ENCODE results near the gene GDNF.

Gene GDNF

DNA sequence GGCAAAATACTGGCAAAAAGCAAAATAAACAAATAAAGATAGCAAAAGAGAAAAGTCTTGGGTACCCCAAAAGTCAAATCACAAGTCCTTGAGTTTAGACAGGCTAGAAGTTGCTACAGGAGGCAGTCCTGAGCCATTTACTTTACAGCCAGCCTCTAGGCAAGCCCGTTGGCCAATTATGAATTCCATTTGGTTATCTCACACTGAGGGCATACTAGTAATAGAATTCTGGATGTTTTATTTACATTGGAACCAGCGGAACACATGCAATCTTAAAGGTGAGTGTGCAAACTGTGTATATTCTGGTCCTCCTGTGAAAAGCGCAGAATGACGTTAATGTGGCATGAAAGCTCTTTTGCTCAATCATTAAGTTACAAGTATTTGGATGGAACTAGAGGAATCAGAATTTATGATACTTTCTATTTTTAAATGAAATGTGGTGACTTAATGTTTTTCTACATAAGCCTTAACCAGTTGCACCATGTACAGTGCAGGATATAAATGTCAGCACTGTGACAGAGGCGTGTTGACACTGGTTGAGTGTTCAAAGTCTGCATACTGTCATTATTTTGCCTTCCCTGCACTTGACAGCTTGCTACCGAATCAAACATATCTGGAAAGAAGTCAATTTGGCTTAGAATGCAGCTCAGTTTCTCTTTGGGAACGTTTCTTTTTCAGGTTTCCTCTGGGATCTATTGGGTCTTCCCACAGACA is 7.9 kb downstream of the GDNF start:
- H3K4me3 ChIP-seq (ENCODE audit: low read length), result no peak overlapping the region
- H3K36me3 ChIP-seq (ENCODE audit: control insufficient read depth, insufficient read depth, low read length), result no peaks in the 10 kb centered on the region
- H3K27me3 ChIP-seq (ENCODE audit: control insufficient read depth, insufficient read depth, low read length), result no peaks in the 10 kb centered on the region
- peaks cover 40% of the 10 kb centered on the region for H3K4me1 ChIP-seq (ENCODE audit: control insufficient read depth, insufficient read depth, low read length)
- peak overlapping the region; percentile 93 for H3K27ac ChIP-seq (ENCODE audit: low read depth, low read length)
- H3K9ac ChIP-seq (ENCODE audit: low read length), result no peak overlapping the region

DNA sequence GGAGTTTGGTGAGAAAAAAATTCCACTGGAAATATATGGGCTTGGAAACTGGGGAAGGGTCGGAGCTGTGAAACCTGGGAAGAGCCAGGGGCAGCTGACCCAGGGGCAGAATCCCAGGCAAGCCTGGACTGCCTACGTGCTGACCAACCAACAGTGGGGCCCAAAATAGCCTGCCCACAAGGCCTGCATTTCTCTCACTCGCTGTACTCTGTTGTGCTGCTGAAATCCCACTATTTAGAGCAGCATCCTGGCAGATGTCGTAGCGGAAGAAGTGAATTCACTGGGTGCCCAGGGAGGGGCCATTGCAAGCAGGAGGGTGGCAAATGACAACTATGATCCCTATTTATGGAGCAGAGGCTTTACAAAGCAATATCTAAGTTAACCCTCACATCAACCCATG is 9.5 kb downstream of the GDNF start:
- H3K27ac ChIP-seq (ENCODE audit: low read depth, low read length), result no peak overlapping the region
- no peak overlapping the region for H3K4me3 ChIP-seq (ENCODE audit: low read length)
- H3K9ac ChIP-seq (ENCODE audit: low read length), result no peak overlapping the region
- H3K27me3 ChIP-seq (ENCODE audit: control insufficient read depth, insufficient read depth, low read length), result no peaks in the 10 kb centered on the region
- peaks cover 3% of the 10 kb centered on the region for H3K36me3 ChIP-seq (ENCODE audit: control insufficient read depth, insufficient read depth, low read length)
- peaks cover 38% of the 10 kb centered on the region for H3K4me1 ChIP-seq (ENCODE audit: control insufficient read depth, insufficient read depth, low read length)

DNA sequence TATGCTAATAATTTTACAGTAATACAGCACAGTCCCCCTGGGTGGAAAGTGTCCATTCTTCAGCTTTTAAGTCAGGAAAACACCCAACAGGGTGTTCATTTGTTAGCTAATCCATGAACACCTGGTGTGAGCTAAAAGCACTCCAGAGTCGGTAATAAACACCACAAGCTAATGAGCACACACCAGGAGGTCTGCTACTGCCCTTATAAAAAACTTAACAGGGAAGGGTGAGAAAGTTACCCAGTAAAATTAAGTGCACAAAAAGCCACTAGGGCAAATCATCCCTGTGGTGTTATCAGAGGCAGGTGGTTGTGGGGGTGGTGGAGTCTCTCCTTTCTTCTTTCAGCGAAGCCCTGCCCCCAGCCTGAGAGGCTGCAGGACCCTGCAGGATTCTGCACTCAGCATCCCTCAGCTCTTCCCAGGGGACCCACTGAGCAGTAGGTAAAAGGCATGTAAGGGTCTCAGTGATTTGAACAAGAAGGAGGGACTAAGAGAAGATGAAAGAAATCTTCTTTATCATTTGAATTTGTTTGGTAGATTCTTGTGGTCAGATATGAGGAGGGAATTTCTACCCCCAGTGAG is 14.4 kb downstream of the GDNF start:
- Histone ChIP-seq H3K36me3 (ENCODE audit: control insufficient read depth, insufficient read depth, low read length) (peaks cover 3% of the 10 kb centered on the region), H3K4me1 (ENCODE audit: control insufficient read depth, insufficient read depth, low read length) (peaks cover 19% of the 10 kb centered on the region), H3K27ac (ENCODE audit: low read depth, low read length) (no peak overlapping the region), H3K27me3 (ENCODE audit: control insufficient read depth, insufficient read depth, low read length) (no peaks in the 10 kb centered on the region), H3K4me3 (ENCODE audit: low read length) (no peak overlapping the region), H3K9ac (ENCODE audit: low read length) (no peak overlapping the region)

DNA sequence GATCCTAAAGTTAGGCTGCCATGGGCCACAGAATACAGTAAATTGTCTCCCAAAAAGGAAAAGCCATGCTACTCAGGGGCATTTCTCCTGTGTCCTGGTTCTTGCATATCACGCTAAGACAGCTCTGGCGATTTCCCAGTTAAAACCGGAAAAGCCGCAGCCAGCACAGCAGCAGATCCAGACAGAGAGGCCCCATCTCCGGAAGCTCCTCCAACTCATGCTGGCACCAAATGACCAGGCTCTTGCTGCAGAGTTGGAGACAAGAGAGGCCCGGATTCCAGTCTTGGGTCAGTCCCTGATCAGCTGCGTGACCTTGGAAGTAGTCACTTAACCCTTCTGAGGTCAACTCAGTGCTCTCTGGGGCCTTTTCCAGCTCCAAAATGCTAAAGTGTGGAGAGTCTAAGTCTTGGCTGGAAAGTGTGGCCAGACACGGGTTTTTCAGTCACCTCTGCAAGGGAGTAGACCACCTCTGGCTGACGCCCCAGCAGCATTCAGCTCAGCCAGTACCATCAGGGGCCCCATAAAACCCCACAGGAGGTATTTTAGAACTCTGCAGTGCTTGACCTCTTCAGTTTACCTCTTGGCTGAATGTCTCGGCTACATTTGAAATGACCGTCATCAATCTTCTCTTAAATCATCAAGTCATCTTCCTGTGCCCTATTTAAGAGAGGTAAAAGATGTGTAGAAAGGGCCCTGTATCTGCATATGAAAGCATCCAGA is 16.2 kb downstream of the GDNF start:
- H3K27me3 ChIP-seq (ENCODE audit: control insufficient read depth, insufficient read depth, low read length), result no peaks in the 10 kb centered on the region
- H3K4me3 ChIP-seq (ENCODE audit: low read length), result no peak overlapping the region
- peak overlapping the region; percentile 53 for H3K27ac ChIP-seq (ENCODE audit: low read depth, low read length)
- H3K9ac ChIP-seq (ENCODE audit: low read length), result no peak overlapping the region
- H3K4me1 ChIP-seq (ENCODE audit: control insufficient read depth, insufficient read depth, low read length), result peaks cover 16% of the 10 kb centered on the region
- H3K36me3 ChIP-seq (ENCODE audit: control insufficient read depth, insufficient read depth, low read length), result peaks cover 3% of the 10 kb centered on the region

DNA sequence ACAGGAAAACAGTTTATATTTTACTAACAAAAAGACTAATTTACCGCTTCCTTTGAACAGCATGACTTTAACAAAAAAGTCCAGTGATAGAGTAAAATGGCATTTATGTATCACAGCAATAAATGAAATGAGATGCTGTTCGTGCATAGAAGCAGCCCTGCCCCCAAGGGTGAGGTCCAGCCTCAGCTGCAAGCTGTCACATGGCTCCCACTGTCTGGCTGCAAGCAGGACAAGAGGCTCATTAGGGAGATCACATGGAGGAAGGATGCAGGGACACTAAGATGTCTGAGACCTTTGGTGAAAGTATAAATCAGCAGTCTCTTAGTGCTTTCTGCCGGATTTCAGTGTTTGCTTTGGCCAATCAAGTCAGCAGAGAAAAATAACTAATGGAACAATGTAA is 23.0 kb downstream of the GDNF start:
- no peak overlapping the region for H3K9ac ChIP-seq (ENCODE audit: low read length)
- no peaks in the 10 kb centered on the region for H3K36me3 ChIP-seq (ENCODE audit: control insufficient read depth, insufficient read depth, low read length)
- H3K27me3 ChIP-seq (ENCODE audit: control insufficient read depth, insufficient read depth, low read length), result no peaks in the 10 kb centered on the region
- H3K4me1 ChIP-seq (ENCODE audit: control insufficient read depth, insufficient read depth, low read length), result peaks cover 15% of the 10 kb centered on the region
- no peak overlapping the region for H3K27ac ChIP-seq (ENCODE audit: low read depth, low read length)
- no peak overlapping the region for H3K4me3 ChIP-seq (ENCODE audit: low read length)

DNA sequence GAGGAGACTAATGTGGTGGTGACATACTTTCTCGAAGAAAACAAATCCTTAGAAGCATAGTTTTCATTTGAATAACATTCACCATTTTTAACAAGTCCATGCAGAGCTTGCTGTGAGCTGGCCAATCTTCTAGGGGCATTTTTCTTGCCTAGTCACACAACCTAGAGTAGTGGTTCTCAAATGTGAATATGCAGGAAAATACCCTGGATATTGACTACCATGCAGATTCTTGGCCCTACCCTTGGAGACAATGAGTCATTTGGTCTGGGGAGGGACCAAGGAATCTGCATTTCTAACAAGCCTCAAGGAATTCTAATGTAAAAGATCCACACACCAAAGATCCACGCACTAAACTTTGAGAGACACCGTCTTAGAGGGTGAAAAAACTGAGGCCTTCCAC is 23.5 kb downstream of the GDNF start:
- Histone ChIP-seq H3K4me1 (ENCODE audit: control insufficient read depth, insufficient read depth, low read length) (peaks cover 17% of the 10 kb centered on the region), H3K4me3 (ENCODE audit: low read length) (no peak overlapping the region), H3K27ac (ENCODE audit: low read depth, low read length) (no peak overlapping the region), H3K9ac (ENCODE audit: low read length) (no peak overlapping the region), H3K27me3 (ENCODE audit: control insufficient read depth, insufficient read depth, low read length) (no peaks in the 10 kb centered on the region), H3K36me3 (ENCODE audit: control insufficient read depth, insufficient read depth, low read length) (no peaks in the 10 kb centered on the region)

DNA sequence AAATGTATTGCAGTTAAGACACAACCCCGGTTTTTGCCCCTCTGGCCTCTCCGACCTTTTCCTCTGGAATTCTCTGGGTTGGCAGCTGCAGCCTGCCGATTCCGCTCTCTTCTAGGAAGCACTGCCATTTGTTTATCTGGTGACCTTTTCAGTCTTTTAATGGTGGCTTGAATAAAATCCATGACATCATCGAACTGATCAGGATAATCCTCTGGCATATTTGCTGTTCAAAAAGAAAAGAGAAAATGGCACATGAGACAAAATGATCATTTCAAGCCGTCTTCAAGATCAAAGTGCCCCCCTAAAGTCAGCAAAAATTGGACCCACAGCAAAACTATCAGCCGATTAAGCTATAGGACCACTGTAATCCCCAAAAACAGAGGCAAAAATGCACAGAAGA is 23.9 kb downstream of the GDNF start:
- no peak overlapping the region for H3K9ac ChIP-seq (ENCODE audit: low read length)
- H3K4me3 ChIP-seq (ENCODE audit: low read length), result no peak overlapping the region
- H3K27ac ChIP-seq (ENCODE audit: low read depth, low read length), result no peak overlapping the region
- no peaks in the 10 kb centered on the region for H3K27me3 ChIP-seq (ENCODE audit: control insufficient read depth, insufficient read depth, low read length)
- H3K4me1 ChIP-seq (ENCODE audit: control insufficient read depth, insufficient read depth, low read length), result peaks cover 17% of the 10 kb centered on the region
- no peaks in the 10 kb centered on the region for H3K36me3 ChIP-seq (ENCODE audit: control insufficient read depth, insufficient read depth, low read length)

DNA sequence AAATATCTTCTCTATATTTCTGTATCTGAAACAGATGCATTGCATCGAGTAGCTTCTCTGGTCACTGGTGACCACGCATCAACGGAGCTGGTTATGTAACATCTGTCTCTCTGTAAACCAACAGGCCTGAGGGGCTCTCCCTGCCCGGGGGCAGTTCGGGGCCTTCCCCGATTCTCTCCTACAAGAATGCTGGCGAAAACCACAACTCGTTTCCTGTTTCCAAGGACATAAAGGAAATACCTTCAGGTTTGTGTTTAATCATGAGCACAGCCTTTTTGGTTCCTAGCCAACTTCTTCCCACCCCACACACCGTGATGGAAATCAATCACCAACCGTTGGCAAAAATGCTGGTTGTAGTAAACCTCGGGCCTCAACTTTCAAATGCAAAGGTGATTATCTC is 25.1 kb downstream of the GDNF start:
- Histone ChIP-seq H3K4me3 (ENCODE audit: low read length) (no peak overlapping the region), H3K27me3 (ENCODE audit: control insufficient read depth, insufficient read depth, low read length) (no peaks in the 10 kb centered on the region), H3K9ac (ENCODE audit: low read length) (no peak overlapping the region), H3K27ac (ENCODE audit: low read depth, low read length) (no peak overlapping the region), H3K4me1 (ENCODE audit: control insufficient read depth, insufficient read depth, low read length) (peaks cover 17% of the 10 kb centered on the region), H3K36me3 (ENCODE audit: control insufficient read depth, insufficient read depth, low read length) (no peaks in the 10 kb centered on the region)

DNA sequence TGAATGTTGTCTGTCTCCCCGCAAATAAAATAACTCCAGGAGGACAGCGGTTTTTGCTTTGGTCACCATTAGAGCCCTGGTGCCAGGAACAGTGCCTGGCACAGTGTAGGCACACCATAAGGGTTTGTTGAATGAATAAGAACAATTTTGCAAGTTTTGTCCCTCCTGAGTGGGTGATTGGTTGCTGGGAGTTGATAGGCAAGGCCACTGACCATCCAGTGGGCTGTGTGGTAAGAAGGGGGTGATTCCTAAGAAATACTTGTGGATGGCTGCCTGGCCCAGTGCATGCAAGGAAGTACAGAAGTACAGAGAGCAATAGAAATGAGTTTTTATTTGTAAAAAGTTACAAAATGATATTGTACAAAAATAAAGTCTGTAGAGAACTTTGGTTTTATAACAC is 27.5 kb downstream of the GDNF start:
- no peak overlapping the region for H3K27ac ChIP-seq (ENCODE audit: low read depth, low read length)
- H3K4me1 ChIP-seq (ENCODE audit: control insufficient read depth, insufficient read depth, low read length), result peaks cover 13% of the 10 kb centered on the region
- no peak overlapping the region for H3K9ac ChIP-seq (ENCODE audit: low read length)
- H3K36me3 ChIP-seq (ENCODE audit: control insufficient read depth, insufficient read depth, low read length), result no peaks in the 10 kb centered on the region
- no peak overlapping the region for H3K4me3 ChIP-seq (ENCODE audit: low read length)
- no peaks in the 10 kb centered on the region for H3K27me3 ChIP-seq (ENCODE audit: control insufficient read depth, insufficient read depth, low read length)

DNA sequence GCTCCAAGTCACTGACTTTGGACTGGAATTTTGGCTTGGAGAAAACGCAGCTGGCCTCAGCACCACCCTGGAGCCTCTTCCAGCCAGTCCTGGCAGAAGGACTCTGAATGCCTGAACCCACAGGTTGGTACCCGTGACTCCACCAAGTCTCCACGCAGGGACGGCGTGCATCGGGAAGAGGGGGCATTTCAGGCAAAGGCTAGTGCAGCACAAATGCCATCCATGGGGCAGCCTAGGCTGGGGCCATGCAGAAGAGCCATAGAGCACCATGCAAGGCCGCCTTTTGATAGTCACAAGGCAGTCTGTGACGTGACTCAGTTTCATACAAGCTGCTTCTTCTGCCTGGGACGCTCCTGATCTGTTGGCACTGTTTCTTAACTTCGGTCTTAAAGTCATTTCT is 28.0 kb downstream of the GDNF start:
- no peaks in the 10 kb centered on the region for H3K27me3 ChIP-seq (ENCODE audit: control insufficient read depth, insufficient read depth, low read length)
- no peak overlapping the region for H3K27ac ChIP-seq (ENCODE audit: low read depth, low read length)
- H3K4me1 ChIP-seq (ENCODE audit: control insufficient read depth, insufficient read depth, low read length), result peaks cover 9% of the 10 kb centered on the region
- no peak overlapping the region for H3K4me3 ChIP-seq (ENCODE audit: low read length)
- H3K9ac ChIP-seq (ENCODE audit: low read length), result no peak overlapping the region
- no peaks in the 10 kb centered on the region for H3K36me3 ChIP-seq (ENCODE audit: control insufficient read depth, insufficient read depth, low read length)

DNA sequence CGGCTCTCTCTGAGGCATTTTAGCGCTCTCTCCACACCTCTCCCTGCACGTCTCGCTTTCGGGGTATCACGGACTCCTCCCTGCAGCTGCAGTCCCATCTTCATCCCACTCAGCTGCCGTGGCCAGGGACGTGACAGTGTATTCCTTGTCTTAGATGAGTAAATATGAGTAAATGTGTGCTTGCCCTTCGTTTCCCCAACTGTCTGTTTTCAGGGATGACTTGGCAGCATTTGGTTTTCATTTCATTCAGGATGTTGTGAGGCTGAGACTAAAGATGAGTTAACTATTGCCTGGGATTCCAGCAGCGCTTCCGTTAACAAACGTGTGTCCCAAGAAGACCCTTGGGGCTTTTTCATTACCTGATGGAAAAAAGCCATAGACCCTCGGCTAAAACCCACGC is 29.5 kb downstream of the GDNF start:
- H3K9ac ChIP-seq (ENCODE audit: low read length), result no peak overlapping the region
- no peak overlapping the region for H3K4me3 ChIP-seq (ENCODE audit: low read length)
- peaks cover 3% of the 10 kb centered on the region for H3K4me1 ChIP-seq (ENCODE audit: control insufficient read depth, insufficient read depth, low read length)
- H3K27me3 ChIP-seq (ENCODE audit: control insufficient read depth, insufficient read depth, low read length), result no peaks in the 10 kb centered on the region
- H3K36me3 ChIP-seq (ENCODE audit: control insufficient read depth, insufficient read depth, low read length), result no peaks in the 10 kb centered on the region
- H3K27ac ChIP-seq (ENCODE audit: low read depth, low read length), result no peak overlapping the region

DNA sequence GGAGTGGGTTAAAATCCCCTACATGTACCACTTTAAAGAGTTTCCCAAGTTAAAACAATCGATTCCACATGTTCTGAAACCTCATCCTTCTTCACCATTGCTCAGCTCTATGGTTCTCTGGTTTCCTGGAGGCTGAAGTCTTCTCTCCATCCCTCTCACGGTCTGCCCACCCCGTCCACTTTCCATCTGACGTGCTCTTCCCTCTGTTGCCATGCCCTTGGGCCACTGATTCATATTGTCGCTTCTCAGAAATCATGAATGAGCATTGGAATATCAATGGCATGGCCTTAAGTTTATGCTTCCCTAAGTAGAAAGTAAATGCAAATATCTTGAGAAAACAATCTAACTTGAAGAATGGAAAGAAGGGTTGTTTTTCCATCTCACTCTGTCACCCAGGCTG is 30.9 kb downstream of the GDNF start:
- Histone ChIP-seq H3K4me3 (ENCODE audit: low read length) (no peak overlapping the region), H3K27me3 (ENCODE audit: control insufficient read depth, insufficient read depth, low read length) (no peaks in the 10 kb centered on the region), H3K4me1 (ENCODE audit: control insufficient read depth, insufficient read depth, low read length) (peaks cover 3% of the 10 kb centered on the region), H3K9ac (ENCODE audit: low read length) (no peak overlapping the region), H3K36me3 (ENCODE audit: control insufficient read depth, insufficient read depth, low read length) (no peaks in the 10 kb centered on the region), H3K27ac (ENCODE audit: low read depth, low read length) (no peak overlapping the region)

All from rectal smooth muscle tissue (tissue), 1 donor.